Ishikawa (cell line): ENCODE data around the gene BTG1.

Source experiments
- CEBPB ChIP-seq: IDR thresholded peaks from 2 replicates; pipeline ENCODE4 v1.6.1; 2012
- EGR1 ChIP-seq: IDR thresholded peaks from 2 replicates; pipeline ENCODE4 v1.6.1; 2012
- EP300 ChIP-seq: IDR thresholded peaks from 2 replicates; pipeline ENCODE4 v1.6.1; 2012; ENCODE audit warnings: borderline replicate concordance
- FOXM1 ChIP-seq: IDR thresholded peaks from 2 replicates; pipeline ENCODE4 v1.6.1; 2012; ENCODE audit warnings: low read depth, borderline replicate concordance
- NFIC ChIP-seq: IDR thresholded peaks from 2 replicates; pipeline ENCODE4 v1.6.1; 2012
- RAD21 ChIP-seq: IDR thresholded peaks from 2 replicates; pipeline ENCODE4 v1.6.1; 2012; ENCODE audit warnings: low read depth
- REST ChIP-seq: IDR thresholded peaks from 2 replicates; pipeline ENCODE4 v1.6.1; 2012; ENCODE audit warnings: low read depth, mild to moderate bottlenecking
- TAF1 ChIP-seq: IDR thresholded peaks from 2 replicates; pipeline ENCODE4 v1.6.1; 2012; ENCODE audit warnings: low read depth, mild to moderate bottlenecking
- TCF12 ChIP-seq: IDR thresholded peaks from 2 replicates; pipeline ENCODE4 v1.6.1; 2012; ENCODE audit warnings: low read depth
- TEAD4 ChIP-seq: IDR thresholded peaks from 2 replicates; pipeline ENCODE4 v1.6.1; 2012
- USF1 ChIP-seq: IDR thresholded peaks from 2 replicates; pipeline ENCODE4 v1.6.1; 2012
- ZBTB7A ChIP-seq: IDR thresholded peaks from 2 replicates; pipeline ENCODE4 v1.6.1; 2012; ENCODE audit warnings: low read depth
- TF ChIP-seq, protein P1 (sequence below): IDR thresholded peaks from 2 replicates; pipeline ENCODE4 v1.6.1; 2012

DNA sequence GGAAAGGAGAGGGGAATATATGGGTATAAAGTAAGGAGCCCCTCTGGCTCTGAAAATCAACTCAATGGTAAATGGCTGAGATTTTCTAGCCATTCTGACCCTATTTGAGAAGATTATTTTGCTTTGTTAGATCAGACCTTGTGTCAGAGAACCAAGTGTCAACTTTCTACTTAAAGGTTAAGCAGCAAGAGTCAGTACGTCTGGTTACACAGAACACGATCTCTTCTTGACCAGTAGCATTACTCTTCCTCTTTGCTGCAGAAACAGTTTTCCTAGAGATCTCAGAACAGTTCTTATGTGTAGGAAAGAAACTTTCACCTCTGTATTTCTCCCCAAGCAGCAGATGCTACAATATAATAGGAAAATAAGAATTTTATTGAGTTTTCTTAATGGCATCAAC lies 47.4 kb upstream of the BTG1 start:
- TF ChIP-seq RAD21, result no peak
- TF ChIP-seq TAF1, result no peak
- TF ChIP-seq NFIC, result no peak
- no peak for TF ChIP-seq CEBPB
- TF ChIP-seq TCF12, result no peak
- TF ChIP-seq ZBTB7A, result no peak
- TF ChIP-seq EP300, result no peak
- TF ChIP-seq, protein P1, sequence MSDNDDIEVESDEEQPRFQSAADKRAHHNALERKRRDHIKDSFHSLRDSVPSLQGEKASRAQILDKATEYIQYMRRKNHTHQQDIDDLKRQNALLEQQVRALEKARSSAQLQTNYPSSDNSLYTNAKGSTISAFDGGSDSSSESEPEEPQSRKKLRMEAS, result no peak
- no peak for TF ChIP-seq REST
- no peak for TF ChIP-seq FOXM1
- TF ChIP-seq TEAD4, result no peak
- TF ChIP-seq USF1, result no peak
- no peak for TF ChIP-seq EGR1
